ENCODE measurements around the gene TYW3.

DNA sequence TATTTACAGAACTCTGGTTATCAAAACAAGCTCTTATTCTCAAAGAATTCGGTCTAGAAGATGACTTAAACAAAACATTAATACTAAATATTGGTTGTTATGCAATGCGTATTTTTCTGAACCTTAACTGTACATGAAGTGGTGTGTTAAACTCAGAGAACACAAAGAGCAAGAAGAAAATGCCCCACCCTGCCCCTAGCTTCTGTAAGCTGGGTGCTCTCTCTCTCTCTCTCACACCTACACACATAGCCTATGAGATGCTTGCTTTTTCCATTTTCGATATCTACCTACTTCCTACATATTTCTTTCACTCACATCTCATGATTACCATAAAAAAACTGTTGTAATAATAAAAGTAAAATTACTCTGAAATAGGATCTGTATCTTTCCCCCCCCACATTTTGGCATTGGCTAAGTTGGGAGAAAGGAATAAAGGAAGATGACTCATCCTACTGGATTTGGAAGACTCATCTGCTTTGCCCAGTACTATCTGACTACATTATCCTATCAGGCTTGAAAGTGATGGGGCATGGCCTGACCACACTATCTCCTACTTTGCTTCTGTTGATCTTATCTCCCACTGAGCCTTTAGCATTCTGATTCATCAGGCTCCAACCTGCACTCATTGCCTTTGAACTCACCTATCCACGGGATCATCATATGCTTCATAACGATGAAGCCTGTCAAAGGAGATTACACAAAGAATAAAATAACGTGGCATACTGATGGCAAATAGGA lies 3.0 kb upstream of the TYW3 start:
- TF ChIP-seq ZFP3 (CRISPR knock-in tag; IDR thresholded peaks at IDR 0.05) (0 out of 2 replicates have a peak, but pooled peaks have one; percentile 45), ZNF8 (CRISPR knock-in tag; IDR thresholded peaks at IDR 0.05) (no peak), ARNTL (CRISPR knock-in tag; IDR thresholded peaks at IDR 0.05; ENCODE audit: borderline replicate concordance, low read depth) (no peak), CSDC2 (CRISPR knock-in tag; IDR thresholded peaks at IDR 0.05) (no peak), ZNF70 (CRISPR knock-in tag; IDR thresholded peaks at IDR 0.05) (no peak), RARB (CRISPR knock-in tag; IDR thresholded peaks at IDR 0.05) (no peak), ZNF565 (CRISPR knock-in tag; conservative IDR thresholded peaks at IDR 0.05; ENCODE audit: low read depth) (no peak), TOX (CRISPR knock-in tag; IDR thresholded peaks at IDR 0.05; ENCODE audit: borderline replicate concordance) (no peak)
- TF ChIP-seq, protein P1, sequence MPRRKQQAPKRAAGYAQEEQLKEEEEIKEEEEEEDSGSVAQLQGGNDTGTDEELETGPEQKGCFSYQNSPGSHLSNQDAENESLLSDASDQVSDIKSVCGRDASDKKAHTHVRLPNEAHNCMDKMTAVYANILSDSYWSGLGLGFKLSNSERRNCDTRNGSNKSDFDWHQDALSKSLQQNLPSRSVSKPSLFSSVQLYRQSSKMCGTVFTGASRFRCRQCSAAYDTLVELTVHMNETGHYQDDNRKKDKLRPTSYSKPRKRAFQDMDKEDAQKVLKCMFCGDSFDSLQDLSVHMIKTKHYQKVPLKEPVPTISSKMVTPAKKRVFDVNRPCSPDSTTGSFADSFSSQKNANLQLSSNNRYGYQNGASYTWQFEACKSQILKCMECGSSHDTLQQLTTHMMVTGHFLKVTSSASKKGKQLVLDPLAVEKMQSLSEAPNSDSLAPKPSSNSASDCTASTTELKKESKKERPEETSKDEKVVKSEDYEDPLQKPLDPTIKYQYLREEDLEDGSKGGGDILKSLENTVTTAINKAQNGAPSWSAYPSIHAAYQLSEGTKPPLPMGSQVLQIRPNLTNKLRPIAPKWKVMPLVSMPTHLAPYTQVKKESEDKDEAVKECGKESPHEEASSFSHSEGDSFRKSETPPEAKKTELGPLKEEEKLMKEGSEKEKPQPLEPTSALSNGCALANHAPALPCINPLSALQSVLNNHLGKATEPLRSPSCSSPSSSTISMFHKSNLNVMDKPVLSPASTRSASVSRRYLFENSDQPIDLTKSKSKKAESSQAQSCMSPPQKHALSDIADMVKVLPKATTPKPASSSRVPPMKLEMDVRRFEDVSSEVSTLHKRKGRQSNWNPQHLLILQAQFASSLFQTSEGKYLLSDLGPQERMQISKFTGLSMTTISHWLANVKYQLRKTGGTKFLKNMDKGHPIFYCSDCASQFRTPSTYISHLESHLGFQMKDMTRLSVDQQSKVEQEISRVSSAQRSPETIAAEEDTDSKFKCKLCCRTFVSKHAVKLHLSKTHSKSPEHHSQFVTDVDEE (CRISPR knock-in tag; IDR thresholded peaks at IDR 0.05) = no peak
- TF ChIP-seq, protein P2, sequence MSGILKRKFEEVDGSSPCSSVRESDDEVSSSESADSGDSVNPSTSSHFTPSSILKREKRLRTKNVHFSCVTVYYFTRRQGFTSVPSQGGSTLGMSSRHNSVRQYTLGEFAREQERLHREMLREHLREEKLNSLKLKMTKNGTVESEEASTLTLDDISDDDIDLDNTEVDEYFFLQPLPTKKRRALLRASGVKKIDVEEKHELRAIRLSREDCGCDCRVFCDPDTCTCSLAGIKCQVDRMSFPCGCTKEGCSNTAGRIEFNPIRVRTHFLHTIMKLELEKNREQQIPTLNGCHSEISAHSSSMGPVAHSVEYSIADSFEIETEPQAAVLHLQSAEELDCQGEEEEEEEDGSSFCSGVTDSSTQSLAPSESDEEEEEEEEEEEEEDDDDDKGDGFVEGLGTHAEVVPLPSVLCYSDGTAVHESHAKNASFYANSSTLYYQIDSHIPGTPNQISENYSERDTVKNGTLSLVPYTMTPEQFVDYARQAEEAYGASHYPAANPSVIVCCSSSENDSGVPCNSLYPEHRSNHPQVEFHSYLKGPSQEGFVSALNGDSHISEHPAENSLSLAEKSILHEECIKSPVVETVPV (CRISPR knock-in tag; IDR thresholded peaks at IDR 0.05) = no peak
- TF ChIP-seq, protein P3, sequence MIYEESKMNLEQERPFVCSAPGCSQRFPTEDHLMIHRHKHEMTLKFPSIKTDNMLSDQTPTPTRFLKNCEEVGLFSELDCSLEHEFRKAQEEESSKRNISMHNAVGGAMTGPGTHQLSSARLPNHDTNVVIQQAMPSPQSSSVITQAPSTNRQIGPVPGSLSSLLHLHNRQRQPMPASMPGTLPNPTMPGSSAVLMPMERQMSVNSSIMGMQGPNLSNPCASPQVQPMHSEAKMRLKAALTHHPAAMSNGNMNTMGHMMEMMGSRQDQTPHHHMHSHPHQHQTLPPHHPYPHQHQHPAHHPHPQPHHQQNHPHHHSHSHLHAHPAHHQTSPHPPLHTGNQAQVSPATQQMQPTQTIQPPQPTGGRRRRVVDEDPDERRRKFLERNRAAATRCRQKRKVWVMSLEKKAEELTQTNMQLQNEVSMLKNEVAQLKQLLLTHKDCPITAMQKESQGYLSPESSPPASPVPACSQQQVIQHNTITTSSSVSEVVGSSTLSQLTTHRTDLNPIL (CRISPR knock-in tag; IDR thresholded peaks at IDR 0.05; ENCODE audit: low read depth) = no peak

All from SK-N-SH treated with all-trans-retinoic acid at 6 μM for 48 hours (cell line).